H9 (cell line): ENCODE results near the gene PRKAG2. TPM values are rescaled to one million over a fixed set of nuclear protein-coding genes. Genes with fewer than 3 reads are reported as not detected.
A peak's percentile ranks its signal among the peaks of the same experiment; 100 is the strongest.

Experiments used
- DNase-seq: peaks from one replicate; pipeline ENCODE4 v3.0.0-alpha.2; 2017
- H2AFZ ChIP-seq: one replicate; pipeline ENCODE4 v1.6.1; 2013; ENCODE audit warnings: mild to moderate bottlenecking, low read length, control low read depth, moderate library complexity
- H2AK5ac ChIP-seq: 2 replicates; pipeline ENCODE4 v1.6.1; 2013; ENCODE audit warnings: low read length, control low read depth, mixed read lengths; ENCODE audit not compliant: insufficient read length
- H2BK120ac ChIP-seq: one replicate; pipeline ENCODE4 v1.6.1; 2013; ENCODE audit warnings: low read depth, mild to moderate bottlenecking, low read length, control low read depth, inconsistent platforms; ENCODE audit not compliant: poor library complexity, severe bottlenecking
- H2BK12ac ChIP-seq: 2 replicates; pipeline ENCODE4 v1.6.1; 2013; ENCODE audit warnings: low read length, control low read depth, mixed read lengths, low read depth; ENCODE audit not compliant: insufficient read length
- H2BK15ac ChIP-seq: 2 replicates; pipeline ENCODE4 v1.6.1; 2013; ENCODE audit warnings: low read depth, low read length, control low read depth
- H2BK20ac ChIP-seq: one replicate; pipeline ENCODE4 v1.6.1; 2013; ENCODE audit warnings: low read depth, mild to moderate bottlenecking, low read length, control low read depth, inconsistent platforms; ENCODE audit not compliant: poor library complexity, severe bottlenecking
- H2BK5ac ChIP-seq: 2 replicates; pipeline ENCODE4 v1.6.1; 2013; ENCODE audit warnings: low read length, control low read depth, mixed read lengths; ENCODE audit not compliant: insufficient read length
- H3K14ac ChIP-seq: 2 replicates; pipeline ENCODE4 v1.6.1; 2013; ENCODE audit warnings: low read length, control low read depth; ENCODE audit not compliant: insufficient read depth
- H3K18ac ChIP-seq: 2 replicates; pipeline ENCODE4 v1.6.1; 2013; ENCODE audit warnings: low read depth, mild to moderate bottlenecking, mixed read lengths, low read length, control low read depth; ENCODE audit not compliant: insufficient read length
- H3K23ac ChIP-seq: 2 replicates; pipeline ENCODE4 v1.6.1; 2013; ENCODE audit warnings: low read length, control low read depth, mixed read lengths, low read depth; ENCODE audit not compliant: insufficient read length
- H3K23me2 ChIP-seq: 2 replicates; pipeline ENCODE4 v1.6.1; 2013; ENCODE audit warnings: low read depth, mild to moderate bottlenecking, mixed read lengths, low read length, control low read depth; ENCODE audit not compliant: insufficient read length, poor library complexity, severe bottlenecking
- H3K27ac ChIP-seq: 2 replicates; pipeline ENCODE4 v1.5.1; 2013; ENCODE audit warnings: low read length, control low read depth, mixed read lengths, low read depth; ENCODE audit not compliant: insufficient read length
- H3K27me3 ChIP-seq: 2 replicates; pipeline ENCODE4 v1.6.1; 2013; ENCODE audit warnings: low read length, control low read depth, inconsistent platforms; ENCODE audit not compliant: insufficient read depth
- H3K4ac ChIP-seq: 2 replicates; pipeline ENCODE4 v1.6.1; 2013; ENCODE audit warnings: low read depth, mild to moderate bottlenecking, control low read depth, inconsistent platforms, low read length, moderate library complexity
- H3K4me1 ChIP-seq: 2 replicates; pipeline ENCODE4 v1.6.1; 2013; ENCODE audit warnings: low read length, control low read depth, inconsistent platforms; ENCODE audit not compliant: insufficient read depth
- H3K4me2 ChIP-seq: 2 replicates; pipeline ENCODE4 v1.6.1; 2013; ENCODE audit warnings: low read length, control low read depth, mixed read lengths; ENCODE audit not compliant: insufficient read length, insufficient read depth
- H3K56ac ChIP-seq: 2 replicates; pipeline ENCODE4 v1.6.1; 2013; ENCODE audit warnings: low read depth, mild to moderate bottlenecking, mixed read lengths, low read length, control low read depth; ENCODE audit not compliant: insufficient read length
- H3K79me1 ChIP-seq: 2 replicates; pipeline ENCODE4 v1.6.1; 2013; ENCODE audit warnings: low read depth, mild to moderate bottlenecking, moderate library complexity, low read length, control low read depth, inconsistent platforms; ENCODE audit not compliant: insufficient read depth, poor library complexity, severe bottlenecking
- H3K79me2 ChIP-seq: 2 replicates; pipeline ENCODE4 v1.6.1; 2013; ENCODE audit warnings: low read length, control low read depth, inconsistent platforms; ENCODE audit not compliant: insufficient read depth
- H3K9ac ChIP-seq: 2 replicates; pipeline ENCODE4 v1.6.1; 2013; ENCODE audit warnings: low read length, control low read depth, mixed read lengths; ENCODE audit not compliant: insufficient read length; ENCODE audit errors: extremely low read depth
- H3K9me3 ChIP-seq: one replicate; pipeline ENCODE4 v1.6.1; 2013; ENCODE audit warnings: low read depth, low read length, inconsistent platforms; ENCODE audit not compliant: control insufficient read depth
- H3T11ph ChIP-seq: one replicate; pipeline ENCODE4 v1.6.1; 2013; ENCODE audit warnings: mild to moderate bottlenecking, low read length, control low read depth, inconsistent platforms
- H4K20me1 ChIP-seq: one replicate; pipeline ENCODE4 v1.6.1; 2013; ENCODE audit not compliant: control insufficient read depth, insufficient read length, insufficient read depth
- H4K5ac ChIP-seq: 2 replicates; pipeline ENCODE4 v1.6.1; 2013; ENCODE audit warnings: low read depth, mild to moderate bottlenecking, mixed read lengths, low read length, control low read depth; ENCODE audit not compliant: insufficient read length
- H4K8ac ChIP-seq: replicated peaks from 2 replicates; pipeline ENCODE4 v1.6.1; 2013; ENCODE audit warnings: low read length, control low read depth, mixed read lengths, low read depth; ENCODE audit not compliant: insufficient read length
- H4K91ac ChIP-seq: 2 replicates; pipeline ENCODE4 v1.6.1; 2013; ENCODE audit warnings: low read depth, mild to moderate bottlenecking, moderate library complexity, mixed read lengths, low read length, control low read depth; ENCODE audit not compliant: insufficient read length
- H3K27ac Mint-ChIP-seq, 3 experiments: 2 replicates in 2 of 3; 3 replicates in 1 of 3; pipeline ENCODE4 v1.8.0; 2020 to 2021; ENCODE audit warnings: mixed read lengths in 3 of 3, mild to moderate bottlenecking in 1 of 3, moderate library complexity in 1 of 3
- H3K27me3 Mint-ChIP-seq: 2 replicates; pipeline ENCODE4 v1.8.0; 2021; ENCODE audit warnings: low read depth, mild to moderate bottlenecking, moderate library complexity, mixed read lengths
- H3K36me3 Mint-ChIP-seq, 3 experiments: 2 replicates in 2 of 3; 3 replicates in 1 of 3; pipeline ENCODE4 v1.8.0; 2020 to 2021; ENCODE audit warnings: low read depth in 3 of 3, mixed read lengths in 3 of 3; ENCODE audit not compliant: insufficient read depth in 1 of 3
- H3K4me1 Mint-ChIP-seq, 2 experiments: 2 replicates each; pipeline ENCODE4 v1.8.0; 2020; ENCODE audit warnings: mixed read lengths in 2 of 2
- H3K4me3 Mint-ChIP-seq, 2 experiments: 2 replicates in 1 of 2; 3 replicates in 1 of 2; pipeline ENCODE4 v1.8.0; 2020 to 2021; ENCODE audit warnings: mild to moderate bottlenecking in 2 of 2, mixed read lengths in 2 of 2, moderate library complexity in 1 of 2
- H3K9me3 Mint-ChIP-seq, 2 experiments: 2 replicates in 1 of 2; 3 replicates in 1 of 2; pipeline ENCODE4 v1.8.0; 2020; ENCODE audit warnings: mild to moderate bottlenecking in 2 of 2, mixed read lengths in 2 of 2, moderate library complexity in 1 of 2
- WGBS: extraction: QIAGEN DNeasy Blood & Tissue Kit; methylation state at CpG from one replicate; pipeline ENCODE4 v1.1.7; 2013; ENCODE audit warnings: missing lambda C conversion rate, low lambda C conversion rate, mixed read lengths; ENCODE audit not compliant: insufficient read length; ENCODE audit errors: extremely low coverage; 5-methylcytosine and 5-hydroxymethylcytosine counted together
- total RNA-seq: library from RNA; stranded (reverse); gene quantifications from 2 replicates; pipeline ENCODE4 v1.2.1, GENCODE V29; 2021
- TF ChIP-seq, protein P1 (sequence below): fragments of 200-600 bp; sonication (generic); conservative IDR thresholded peaks from 3 replicates; pipeline ENCODE4 v1.8.0; 2021; ENCODE audit warnings: antibody characterized with exemption, mild to moderate bottlenecking

PRKAG2 gene
- total RNA-seq, 1 experiment from 2014 or later: 11.8 TPM

DNA sequence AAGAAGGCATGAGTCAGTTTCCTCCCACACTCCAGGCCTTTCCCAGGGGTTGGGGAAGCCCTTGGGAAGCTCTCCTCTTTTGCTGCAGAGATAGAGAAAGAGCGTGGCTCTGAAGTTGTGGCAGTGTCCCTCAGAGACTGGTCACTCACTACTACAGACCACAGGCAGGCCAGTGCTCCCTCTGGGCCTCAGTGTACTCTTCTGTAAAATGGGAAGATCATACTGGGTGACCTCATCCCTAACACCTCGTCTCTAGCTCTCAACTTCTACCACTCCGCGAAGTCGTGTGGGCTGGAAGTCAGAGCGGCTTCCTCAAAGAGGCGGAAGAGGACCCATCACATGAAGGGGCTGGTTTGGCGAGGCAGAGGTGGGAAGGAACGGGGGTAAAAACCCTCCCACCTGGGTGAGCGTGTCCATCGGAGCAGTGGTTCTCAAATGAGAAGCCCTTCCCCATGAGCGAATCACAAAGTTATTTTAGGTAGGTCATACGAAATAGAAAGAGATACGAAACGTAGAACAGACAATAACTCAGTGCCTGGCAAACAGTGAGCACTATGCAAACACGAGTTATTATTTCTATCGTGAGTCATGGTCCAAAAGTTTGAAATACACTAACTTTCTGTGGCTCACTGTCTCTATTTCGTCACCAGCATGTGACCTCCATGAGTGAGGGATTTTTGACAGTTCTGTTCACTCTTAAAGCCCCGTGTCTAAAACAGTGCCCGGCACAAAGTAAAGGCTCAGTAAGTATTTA, 32.7 kb downstream of the PRKAG2 start:
- Mint-ChIP-seq H3K4me1 (0 out of 4 replicates have a peak, but pooled peaks cover 0 to 3% of the 10 kb centered on the region in 2 experiments), H3K27ac (peak overlapping the region in 1 of 3 experiments; percentile 11; a peak in 1 of 7 replicates), H3K27me3 (peaks cover 9% of the 10 kb centered on the region), H3K36me3 (no peaks in the 10 kb centered on the region), H3K4me3 (no peak overlapping the region), H3K9me3 (no peaks in the 10 kb centered on the region)
- Histone ChIP-seq H4K20me1 (no peaks in the 10 kb centered on the region), H3K18ac (no peak overlapping the region), H3K79me1 (no peaks in the 10 kb centered on the region), H3K4ac (no peak overlapping the region), H2BK120ac (no peak overlapping the region), H3K79me2 (no peaks in the 10 kb centered on the region), H3K9ac (no peak overlapping the region), H2BK15ac (no peak overlapping the region), H3K9me3 (no peaks in the 10 kb centered on the region), H3K23me2 (no peaks in the 10 kb centered on the region), H3K27me3 (no peaks in the 10 kb centered on the region), H3K23ac (no peak overlapping the region), H3T11ph (no peak overlapping the region), H2BK20ac (no peak overlapping the region), H3K56ac (no peak overlapping the region), H3K27ac (no peak overlapping the region), H3K4me2 (no peak overlapping the region), H3K14ac (no peak overlapping the region), H2AFZ (no peak overlapping the region), H4K5ac (no peak overlapping the region), H2BK12ac (no peak overlapping the region), H2BK5ac (no peak overlapping the region), H4K91ac (no peak overlapping the region), H3K4me1 (no peaks in the 10 kb centered on the region), H4K8ac (no peak overlapping the region), H2AK5ac (no peak overlapping the region)
- TF ChIP-seq, protein P1, sequence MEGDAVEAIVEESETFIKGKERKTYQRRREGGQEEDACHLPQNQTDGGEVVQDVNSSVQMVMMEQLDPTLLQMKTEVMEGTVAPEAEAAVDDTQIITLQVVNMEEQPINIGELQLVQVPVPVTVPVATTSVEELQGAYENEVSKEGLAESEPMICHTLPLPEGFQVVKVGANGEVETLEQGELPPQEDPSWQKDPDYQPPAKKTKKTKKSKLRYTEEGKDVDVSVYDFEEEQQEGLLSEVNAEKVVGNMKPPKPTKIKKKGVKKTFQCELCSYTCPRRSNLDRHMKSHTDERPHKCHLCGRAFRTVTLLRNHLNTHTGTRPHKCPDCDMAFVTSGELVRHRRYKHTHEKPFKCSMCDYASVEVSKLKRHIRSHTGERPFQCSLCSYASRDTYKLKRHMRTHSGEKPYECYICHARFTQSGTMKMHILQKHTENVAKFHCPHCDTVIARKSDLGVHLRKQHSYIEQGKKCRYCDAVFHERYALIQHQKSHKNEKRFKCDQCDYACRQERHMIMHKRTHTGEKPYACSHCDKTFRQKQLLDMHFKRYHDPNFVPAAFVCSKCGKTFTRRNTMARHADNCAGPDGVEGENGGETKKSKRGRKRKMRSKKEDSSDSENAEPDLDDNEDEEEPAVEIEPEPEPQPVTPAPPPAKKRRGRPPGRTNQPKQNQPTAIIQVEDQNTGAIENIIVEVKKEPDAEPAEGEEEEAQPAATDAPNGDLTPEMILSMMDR: no peak
- WGBS: no CpG with 5 or more reads among the region's 20 CpGs
- no peak for DNase-seq
